Measurements from ENCODE around the gene CXCR4. TPM values are rescaled to one million over a fixed set of nuclear protein-coding genes. Genes with fewer than 3 reads are reported as not detected.

The CXCR4 gene
- total and polyA plus RNA-seq, 10 of the 15 experiments (the other 5 are each of a cell fraction or from before 2014, with no cell fraction given) = 31.1 to 749 (median 52.7) TPM

GRCh38 chr2:136131961-136132824 is 14.2 kb upstream of the CXCR4 start (continued):
- TF ChIP-seq USF2 (IDR thresholded peaks at IDR 0.05; ENCODE audit: borderline replicate concordance, low read depth, low read length) = no peak
- peak; percentile 62; the same call in 1 of the 2 replicates for TF ChIP-seq ZNF217 (IDR thresholded peaks at IDR 0.05)
- no peak for TF ChIP-seq POLR2A (IDR thresholded peaks at IDR 0.05; ENCODE audit: low read depth, low read length)
- TF ChIP-seq PAX5 (IDR thresholded peaks at IDR 0.05; ENCODE audit: borderline replicate concordance, low read depth, low read length) = peak; percentile 99
- peak; percentile 99 for TF ChIP-seq IKZF1 (conservative IDR thresholded peaks at IDR 0.05)
- peak; percentile 100 for TF ChIP-seq EP300 (IDR thresholded peaks at IDR 0.05; ENCODE audit: borderline replicate concordance in 1 of 2, control insufficient read depth in 1 of 2, low read depth in 2 of 2, low read length in 2 of 2)
- TF ChIP-seq ZZZ3 (IDR thresholded peaks at IDR 0.05; ENCODE audit: control insufficient read depth, insufficient read length, low read depth) = no peak
- TF ChIP-seq ZNF24 (IDR thresholded peaks at IDR 0.05) = peak; percentile 78
- TF ChIP-seq RELB (IDR thresholded peaks at IDR 0.05; ENCODE audit: low read depth) = peak; percentile 99
- TF ChIP-seq SP1 (IDR thresholded peaks at IDR 0.05; ENCODE audit: low read depth, low read length) = peak; percentile 83
- peak; percentile 95 for TF ChIP-seq ZNF592 (IDR thresholded peaks at IDR 0.05)
- peak in 1 of 2 experiments; percentile 94; a peak in 2 of 4 replicates for TF ChIP-seq ETV6 (conservative IDR thresholded peaks at IDR 0.05 in 1 of 2, IDR thresholded peaks at IDR 0.05 in 1 of 2; ENCODE audit: borderline replicate concordance in 1 of 2, low read depth in 1 of 2)
- peak; percentile 57; the same call in 1 of the 2 replicates for TF ChIP-seq HSF1 (IDR thresholded peaks at IDR 0.05; ENCODE audit: low read depth, low read length)
- peak; percentile 67 for TF ChIP-seq RAD51 (IDR thresholded peaks at IDR 0.05)
- peak; percentile 97 for TF ChIP-seq NR2F1 (conservative IDR thresholded peaks at IDR 0.05)
- no peak; a peak in 1 of 6 replicates for TF ChIP-seq CTCF (IDR thresholded peaks at IDR 0.05 in 2 of 3, conservative IDR thresholded peaks at IDR 0.05 in 1 of 3; ENCODE audit: control insufficient read depth in 2 of 3, extremely low read depth in 1 of 3, insufficient read depth in 1 of 3, low read depth in 3 of 3, low read length in 3 of 3)
- TF ChIP-seq HDAC2 (IDR thresholded peaks at IDR 0.05) = no peak
- no peak for TF ChIP-seq KAT2A (conservative IDR thresholded peaks at IDR 0.05; ENCODE audit: control insufficient read depth, low read depth, low read length)

Data from GM12878 (cell line).